Kidney (tissue), 22 donors: ENCODE data around the gene MRPL40. TPM values are rescaled to one million over a fixed set of nuclear protein-coding genes. Genes with fewer than 3 reads are reported as not detected.
A peak's percentile ranks its signal among the peaks of the same experiment; 100 is the strongest.

Experiments used
- DNase-seq, 5 donors: peaks; one replicate each; pipeline ENCODE4 v3.0.0-alpha.2; 2013 to 2020
- FAIRE-seq: peaks from 2 replicates; lab custom pipeline; 2012; peaks lifted over from hg19 to GRCh38; lab: Jason Lieb, UNC
- H3K27ac ChIP-seq, 2 donors: one replicate each; pipeline ENCODE4 v1.7.0; 2013; ENCODE audit warnings: low read depth in 2 of 2, low read length in 2 of 2, inconsistent platforms in 1 of 2
- H3K27me3 ChIP-seq: one replicate; pipeline ENCODE4 v1.7.1; 2013; ENCODE audit warnings: low read length, inconsistent platforms; ENCODE audit not compliant: control insufficient read depth, insufficient read depth
- H3K36me3 ChIP-seq, 3 donors: one replicate each; pipeline versions ENCODE4 v1.7.0 to v1.7.1; 2013; ENCODE audit warnings: low read length in 3 of 3, control low read depth in 1 of 3, inconsistent platforms in 1 of 3; ENCODE audit not compliant: insufficient read depth in 3 of 3, control insufficient read depth in 2 of 3
- H3K4me1 ChIP-seq, 3 donors: one replicate each; pipeline versions ENCODE4 v1.7.0 to v1.7.1; 2013; ENCODE audit warnings: low read length in 3 of 3, inconsistent platforms in 1 of 3, low read depth in 1 of 3; ENCODE audit not compliant: control insufficient read depth in 2 of 3, insufficient read depth in 2 of 3
- H3K4me3 ChIP-seq, 3 donors: one replicate each; pipeline versions ENCODE4 v1.7.0 to v1.8.1; 2013; ENCODE audit warnings: low read length in 3 of 3, control low read depth in 1 of 3, inconsistent platforms in 1 of 3
- H3K9ac ChIP-seq, 3 donors: one replicate each; pipeline versions ENCODE4 v1.7.0 to v1.7.1; 2013; ENCODE audit warnings: low read length in 3 of 3, control low read depth in 1 of 3, inconsistent platforms in 1 of 3
- H3K9me3 ChIP-seq, 3 donors: one replicate each; pipeline versions ENCODE4 v1.7.0 to v1.7.1; 2013; ENCODE audit warnings: low read length in 3 of 3, control low read depth in 1 of 3, inconsistent platforms in 1 of 3; ENCODE audit not compliant: control insufficient read depth in 2 of 3, insufficient read depth in 1 of 3
- intact Hi-C: fragments of 100-400 bp; cut with DNase I; formaldehyde crosslinking; loops from one replicate; pipeline ENCODE4 v1.11.1; 2022
- long read RNA-seq, 10 donors: library from polyadenylated mRNA in 1 of 10; unstranded in 1 of 10; transcript quantifications; one replicate each; pipeline ENCODE4 v2.0.0 and lab custom pipeline, GENCODE V29; 2021 to 2026
- polyA plus RNA-seq: library from polyadenylated mRNA; stranded (reverse); fragments of 350-450 nt; fragmentation: Illumina TruSeq; extraction: RNeasy Lipid Tissue Mini Kit (QIAGEN cat#74804); gene quantifications from one replicate; pipeline ENCODE4 v1.2.3, GENCODE V29; 2014; ENCODE audit warnings: low read depth, low replicate concordance; ENCODE audit not compliant: insufficient read depth
- total RNA-seq: library from RNA; stranded (reverse); fragmentation: NEBNext Ultra II Directional; extraction: Animal tissue kit (Norgen Biotek cat#: 25700); gene quantifications from one replicate; pipeline ENCODE4 v1.2.1, GENCODE V29; 2021
- TF ChIP-seq, protein P1 (sequence below): IDR thresholded peaks from 3 replicates; pipeline ENCODE4 v1.5.1; 2012; ENCODE audit warnings: mild to moderate bottlenecking, moderate library complexity, borderline replicate concordance; ENCODE audit not compliant: insufficient read depth; ENCODE audit errors: extremely low read depth
- donor health status: control.
- donor health status: control.
- donor health status: control.
- donor health status: control.
- donor health status: control.
- donor health status: DM: yes; HTN: yes; CAD: no.
- donor health status: Normal renal cell carcinoma (clear cell type).

MRPL40 gene
- total RNA-seq (30.0 TPM), polyA plus RNA-seq (89.2 TPM)
- long read RNA-seq, donor 1, transcript MRPL40-201 (4 exons, 1,387 nt): major isoform, 29 of 30 reads
- long read RNA-seq, donor 1, partial matches to known transcripts: 0 of 30 reads
- long read RNA-seq, donor 1, other reads (novel, unspliced or antisense): 0 of 30 reads
- long read RNA-seq, donor 2, transcript MRPL40-201 (4 exons, 1,387 nt): major isoform, 41 of 44 reads
- long read RNA-seq, donor 2, partial matches to known transcripts: 0 of 44 reads
- long read RNA-seq, donor 2, other reads (novel, unspliced or antisense): 0 of 44 reads
- long read RNA-seq, donor 3, transcript MRPL40-201 (4 exons, 1,387 nt): major isoform, 38 of 45 reads
- long read RNA-seq, donor 3, partial matches to known transcripts: 0 of 45 reads
- long read RNA-seq, donor 3, other reads (novel, unspliced or antisense): 0 of 45 reads
- long read RNA-seq, donor 4, transcript MRPL40-201 (4 exons, 1,387 nt): major isoform, 30 of 90 reads
- long read RNA-seq, donor 4, partial matches to known transcripts: 28 of 90 reads
- long read RNA-seq, donor 4, other reads (novel, unspliced or antisense): 29 of 90 reads
- long read RNA-seq, donor 5, partial matches to known transcripts: 0 of 4 reads
- long read RNA-seq, donor 5, other reads (novel, unspliced or antisense): 0 of 4 reads
- long read RNA-seq, donor 6, transcript MRPL40-201 (4 exons, 1,387 nt): major isoform, 119 of 144 reads
- long read RNA-seq, donor 6, transcript MRPL40-203 (3 exons, 942 nt): minor isoform, 8 of 144 reads
- long read RNA-seq, donor 6, partial matches to known transcripts: 16 of 144 reads
- long read RNA-seq, donor 6, other reads (novel, unspliced or antisense): 0 of 144 reads
- long read RNA-seq, donor 7, transcript MRPL40-201 (4 exons, 1,387 nt): major isoform, 24 of 31 reads
- long read RNA-seq, donor 7, partial matches to known transcripts: 1 of 31 reads
- long read RNA-seq, donor 7, other reads (novel, unspliced or antisense): 2 of 31 reads
- long read RNA-seq, donor 8, transcript MRPL40-201 (4 exons, 1,387 nt): major isoform, 40 of 44 reads
- long read RNA-seq, donor 8, partial matches to known transcripts: 0 of 44 reads
- long read RNA-seq, donor 8, other reads (novel, unspliced or antisense): 0 of 44 reads
- long read RNA-seq, donor 9, transcript MRPL40-201 (4 exons, 1,387 nt): major isoform, 22 of 22 reads
- long read RNA-seq, donor 9, partial matches to known transcripts: 0 of 22 reads
- long read RNA-seq, donor 9, other reads (novel, unspliced or antisense): 0 of 22 reads
- long read RNA-seq, donor 10, transcript MRPL40-201 (4 exons, 1,387 nt): major isoform, 26 of 26 reads
- long read RNA-seq, donor 10, partial matches to known transcripts: 0 of 26 reads
- long read RNA-seq, donor 10, other reads (novel, unspliced or antisense): 0 of 26 reads

DNA sequence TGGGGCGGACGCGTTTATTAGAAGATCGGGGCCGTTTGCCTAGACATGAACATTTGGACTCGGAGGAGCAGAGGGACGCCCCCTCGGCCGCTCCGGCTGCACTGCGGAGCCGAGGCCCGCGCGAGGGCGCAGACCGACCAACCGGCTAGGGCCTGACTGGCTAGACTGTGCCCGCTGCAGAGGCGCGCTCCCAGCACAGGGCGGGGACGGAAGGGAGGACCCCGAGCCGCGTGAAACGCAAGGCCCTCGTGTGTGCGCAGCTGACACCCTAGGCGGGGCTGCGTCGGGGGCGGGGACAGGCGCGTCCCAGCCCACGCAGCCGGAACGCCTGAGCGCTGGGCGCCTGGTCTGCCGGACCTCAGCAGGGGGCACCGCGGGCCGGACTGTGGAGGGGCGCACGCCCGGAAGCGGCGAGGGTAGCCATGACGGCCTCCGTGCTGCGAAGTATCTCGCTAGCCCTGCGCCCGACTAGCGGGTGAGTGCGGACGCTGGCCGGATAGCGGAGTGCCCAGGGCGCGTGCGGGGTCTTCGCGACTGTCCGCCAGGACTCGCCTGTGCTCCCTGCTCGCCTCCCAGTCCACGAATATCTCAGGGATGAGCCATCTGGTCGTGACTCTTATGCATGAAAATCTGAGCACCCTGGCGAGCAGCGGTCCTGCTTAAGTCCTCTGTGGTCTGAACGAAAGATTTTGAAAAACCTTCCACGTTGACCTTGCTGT, at the start of gene MRPL40:
TSS of gene MRPL40 (plus strand) at position 413 of the 719 bp plus-strand sequence. CDS start at position 423, 10 bp downstream.
- FAIRE-seq: no peak
- peaks cover 0 to 15% (median 8%) of the 10 kb centered on the region in 3 donors for H3K4me1 ChIP-seq
- intact Hi-C loops: no loop called here

DNA sequence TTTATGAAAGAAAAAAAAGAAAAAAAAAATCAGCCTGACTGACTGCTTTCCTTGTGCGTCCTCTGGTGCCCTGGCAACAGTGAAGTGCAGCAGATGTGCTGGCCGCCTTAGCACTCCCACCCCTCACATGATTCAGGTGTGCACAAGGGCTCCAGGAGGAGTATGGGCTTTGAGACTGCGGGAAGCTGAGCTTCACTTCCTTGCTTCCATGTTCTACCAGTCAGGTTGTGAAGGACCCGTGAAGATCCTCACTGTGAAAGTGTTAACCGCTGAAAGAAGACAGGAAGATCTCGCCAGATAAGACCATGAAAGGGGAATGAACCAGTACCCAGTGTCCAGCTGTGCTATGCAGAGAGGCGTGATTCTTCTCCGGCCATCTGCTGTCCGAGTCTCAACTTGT, 49.1 kb upstream of the MRPL40 start:
- TF ChIP-seq, protein P1, sequence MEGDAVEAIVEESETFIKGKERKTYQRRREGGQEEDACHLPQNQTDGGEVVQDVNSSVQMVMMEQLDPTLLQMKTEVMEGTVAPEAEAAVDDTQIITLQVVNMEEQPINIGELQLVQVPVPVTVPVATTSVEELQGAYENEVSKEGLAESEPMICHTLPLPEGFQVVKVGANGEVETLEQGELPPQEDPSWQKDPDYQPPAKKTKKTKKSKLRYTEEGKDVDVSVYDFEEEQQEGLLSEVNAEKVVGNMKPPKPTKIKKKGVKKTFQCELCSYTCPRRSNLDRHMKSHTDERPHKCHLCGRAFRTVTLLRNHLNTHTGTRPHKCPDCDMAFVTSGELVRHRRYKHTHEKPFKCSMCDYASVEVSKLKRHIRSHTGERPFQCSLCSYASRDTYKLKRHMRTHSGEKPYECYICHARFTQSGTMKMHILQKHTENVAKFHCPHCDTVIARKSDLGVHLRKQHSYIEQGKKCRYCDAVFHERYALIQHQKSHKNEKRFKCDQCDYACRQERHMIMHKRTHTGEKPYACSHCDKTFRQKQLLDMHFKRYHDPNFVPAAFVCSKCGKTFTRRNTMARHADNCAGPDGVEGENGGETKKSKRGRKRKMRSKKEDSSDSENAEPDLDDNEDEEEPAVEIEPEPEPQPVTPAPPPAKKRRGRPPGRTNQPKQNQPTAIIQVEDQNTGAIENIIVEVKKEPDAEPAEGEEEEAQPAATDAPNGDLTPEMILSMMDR: no peak
- no peak for FAIRE-seq
- H3K36me3 ChIP-seq: peaks cover 5 to 51% (median 43%) of the 10 kb centered on the region in 3 donors

More for the DNA sequence above, at the start of gene MRPL40:
- Histone ChIP-seq H3K27me3 (no peaks in the 10 kb centered on the region), H3K36me3 (peaks cover 9 to 12% (median 11%) of the 10 kb centered on the region in 3 donors), H3K9me3 (no peaks in the 10 kb centered on the region), H3K4me3 (peak within 1 kb of the TSS; percentile 90 to 97 (median 94)), H3K9ac (peak within 1 kb of the TSS; percentile 81 to 96 (median 81)), H3K27ac (peak within 1 kb of the TSS; percentile 95 to 98)
- peak; percentile 95 to 99 (median 96) for DNase-seq
- TF ChIP-seq, protein P1: no peak

More for the DNA sequence above, 49.1 kb upstream of the MRPL40 start:
- H3K4me3 ChIP-seq: no peak overlapping the region
- no peaks in the 10 kb centered on the region for H3K27me3 ChIP-seq
- H3K9ac ChIP-seq: no peak overlapping the region
- no peaks in the 10 kb centered on the region for H3K9me3 ChIP-seq
- no peak overlapping the region for H3K27ac ChIP-seq
- intact Hi-C loops: no loop called here
- no peak for DNase-seq
- H3K4me1 ChIP-seq: no peaks in the 10 kb centered on the region
